Ishikawa (cell line): ENCODE data around the gene ACOD1.

Experiments
- CEBPB ChIP-seq: IDR thresholded peaks from 2 replicates; pipeline ENCODE4 v1.6.1; 2012
- EGR1 ChIP-seq: IDR thresholded peaks from 2 replicates; pipeline ENCODE4 v1.6.1; 2012
- EP300 ChIP-seq: IDR thresholded peaks from 2 replicates; pipeline ENCODE4 v1.6.1; 2012; ENCODE audit warnings: borderline replicate concordance
- MAX ChIP-seq: IDR thresholded peaks from 2 replicates; pipeline ENCODE4 v1.6.1; 2012
- NFIC ChIP-seq: IDR thresholded peaks from 2 replicates; pipeline ENCODE4 v1.6.1; 2012
- RAD21 ChIP-seq: IDR thresholded peaks from 2 replicates; pipeline ENCODE4 v1.6.1; 2012; ENCODE audit warnings: low read depth
- TAF1 ChIP-seq: IDR thresholded peaks from 2 replicates; pipeline ENCODE4 v1.6.1; 2012; ENCODE audit warnings: low read depth, mild to moderate bottlenecking
- TCF12 ChIP-seq: IDR thresholded peaks from 2 replicates; pipeline ENCODE4 v1.6.1; 2012; ENCODE audit warnings: low read depth
- TEAD4 ChIP-seq: IDR thresholded peaks from 2 replicates; pipeline ENCODE4 v1.6.1; 2012
- YY1 ChIP-seq: IDR thresholded peaks from 2 replicates; pipeline ENCODE4 v1.6.1; 2012; ENCODE audit warnings: low read depth
- TF ChIP-seq, protein P1 (sequence below): IDR thresholded peaks from 2 replicates; pipeline ENCODE4 v1.6.1; 2012; ENCODE audit warnings: low read depth, mild to moderate bottlenecking

DNA sequence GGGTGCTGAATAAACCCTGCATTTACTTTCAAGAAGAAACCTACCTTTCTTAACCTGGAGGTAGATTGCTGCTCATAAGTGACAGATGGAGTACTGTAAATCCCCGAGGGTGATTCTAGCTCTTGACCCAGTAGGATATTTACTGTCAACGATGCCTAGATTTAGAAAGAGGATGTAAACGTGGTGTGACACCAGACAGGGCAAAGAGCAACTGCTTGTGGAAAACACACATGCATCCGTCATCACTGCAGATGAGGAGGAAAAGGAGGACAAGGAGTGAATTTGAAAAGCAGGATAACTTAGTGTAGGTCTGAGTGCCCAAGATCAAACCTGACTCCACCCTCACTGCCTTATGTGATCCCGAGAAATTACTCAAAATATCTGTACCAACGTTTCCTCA is 33.8 kb downstream of the ACOD1 start:
- TF ChIP-seq, protein P1, sequence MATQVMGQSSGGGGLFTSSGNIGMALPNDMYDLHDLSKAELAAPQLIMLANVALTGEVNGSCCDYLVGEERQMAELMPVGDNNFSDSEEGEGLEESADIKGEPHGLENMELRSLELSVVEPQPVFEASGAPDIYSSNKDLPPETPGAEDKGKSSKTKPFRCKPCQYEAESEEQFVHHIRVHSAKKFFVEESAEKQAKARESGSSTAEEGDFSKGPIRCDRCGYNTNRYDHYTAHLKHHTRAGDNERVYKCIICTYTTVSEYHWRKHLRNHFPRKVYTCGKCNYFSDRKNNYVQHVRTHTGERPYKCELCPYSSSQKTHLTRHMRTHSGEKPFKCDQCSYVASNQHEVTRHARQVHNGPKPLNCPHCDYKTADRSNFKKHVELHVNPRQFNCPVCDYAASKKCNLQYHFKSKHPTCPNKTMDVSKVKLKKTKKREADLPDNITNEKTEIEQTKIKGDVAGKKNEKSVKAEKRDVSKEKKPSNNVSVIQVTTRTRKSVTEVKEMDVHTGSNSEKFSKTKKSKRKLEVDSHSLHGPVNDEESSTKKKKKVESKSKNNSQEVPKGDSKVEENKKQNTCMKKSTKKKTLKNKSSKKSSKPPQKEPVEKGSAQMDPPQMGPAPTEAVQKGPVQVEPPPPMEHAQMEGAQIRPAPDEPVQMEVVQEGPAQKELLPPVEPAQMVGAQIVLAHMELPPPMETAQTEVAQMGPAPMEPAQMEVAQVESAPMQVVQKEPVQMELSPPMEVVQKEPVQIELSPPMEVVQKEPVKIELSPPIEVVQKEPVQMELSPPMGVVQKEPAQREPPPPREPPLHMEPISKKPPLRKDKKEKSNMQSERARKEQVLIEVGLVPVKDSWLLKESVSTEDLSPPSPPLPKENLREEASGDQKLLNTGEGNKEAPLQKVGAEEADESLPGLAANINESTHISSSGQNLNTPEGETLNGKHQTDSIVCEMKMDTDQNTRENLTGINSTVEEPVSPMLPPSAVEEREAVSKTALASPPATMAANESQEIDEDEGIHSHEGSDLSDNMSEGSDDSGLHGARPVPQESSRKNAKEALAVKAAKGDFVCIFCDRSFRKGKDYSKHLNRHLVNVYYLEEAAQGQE, result no peak
- TF ChIP-seq TCF12 (no peak), NFIC (no peak), MAX (no peak), EP300 (no peak), CEBPB (no peak), RAD21 (no peak), YY1 (no peak), EGR1 (no peak), TAF1 (no peak), TEAD4 (no peak)
